GM18511 (cell line): ENCODE data around the gene EML6.
A peak's percentile ranks its signal among the peaks of the same experiment; 100 is the strongest.

ENCODE experiments used
- ATAC-seq: cut with Tn5 transposase; IDR thresholded peaks from one replicate; pipeline ENCODE4 v1.9.1; 2021; ENCODE audit warnings: mild to moderate bottlenecking, moderate library complexity; ENCODE audit not compliant: unreplicated experiment

Gene EML6

GRCh38 chr2:54957321-54957999, 234.0 kb downstream of the EML6 start:
- no peak for ATAC-seq

GRCh38 chr2:54958717-54959371, 235.4 kb downstream of the EML6 start:
- ATAC-seq, result no peak

- ATAC-seq, result no peak
Observed at GRCh38 chr2:54960164-54960563, 236.7 kb downstream of the EML6 start.

GRCh38 chr2:54962511-54962910, 239.0 kb downstream of the EML6 start:
- ATAC-seq, result no peak

GRCh38 chr2:54962935-54963440, 239.5 kb downstream of the EML6 start:
- no peak for ATAC-seq

- no peak for ATAC-seq
Observed at GRCh38 chr2:54963476-54963875, 240.0 kb downstream of the EML6 start.

GRCh38 chr2:54964271-54964670, 240.8 kb downstream of the EML6 start:
- ATAC-seq, result no peak

- no peak for ATAC-seq
Observed at GRCh38 chr2:54964816-54965215, 241.4 kb downstream of the EML6 start.

GRCh38 chr2:54965425-54965824, 242.0 kb downstream of the EML6 start:
- no peak for ATAC-seq

- ATAC-seq, result no peak
Observed at GRCh38 chr2:54966165-54966832, 242.8 kb downstream of the EML6 start.

GRCh38 chr2:54966837-54967236, 243.4 kb downstream of the EML6 start:
- ATAC-seq, result no peak

- no peak for ATAC-seq
Observed at GRCh38 chr2:54967269-54967668, 243.8 kb downstream of the EML6 start.

GRCh38 chr2:54967759-54968365, 244.4 kb downstream of the EML6 start:
- ATAC-seq, result no peak

- no peak for ATAC-seq
Observed at GRCh38 chr2:54968561-54969218, 245.2 kb downstream of the EML6 start.

- ATAC-seq, result no peak
Observed at GRCh38 chr2:54969295-54969939, 246.0 kb downstream of the EML6 start.

- no peak for ATAC-seq
Observed at GRCh38 chr2:54969940-54970338, 246.5 kb downstream of the EML6 start.

- no peak for ATAC-seq
Observed at GRCh38 chr2:54975175-54975574, 251.7 kb downstream of the EML6 start.

GRCh38 chr2:54975598-54976492, 252.4 kb downstream of the EML6 start:
- no peak for ATAC-seq

- ATAC-seq, result peak; percentile 93
Observed at GRCh38 chr2:54977149-54977548, 253.7 kb downstream of the EML6 start.
